T follicular helper cell (primary cell): ENCODE results near the gene UNC5C.

Source experiments
- DNase-seq: peaks from one replicate; pipeline ENCODE4 v3.0.0-alpha.2; 2020; ENCODE audit warnings: low read depth

The UNC5C gene

DNA sequence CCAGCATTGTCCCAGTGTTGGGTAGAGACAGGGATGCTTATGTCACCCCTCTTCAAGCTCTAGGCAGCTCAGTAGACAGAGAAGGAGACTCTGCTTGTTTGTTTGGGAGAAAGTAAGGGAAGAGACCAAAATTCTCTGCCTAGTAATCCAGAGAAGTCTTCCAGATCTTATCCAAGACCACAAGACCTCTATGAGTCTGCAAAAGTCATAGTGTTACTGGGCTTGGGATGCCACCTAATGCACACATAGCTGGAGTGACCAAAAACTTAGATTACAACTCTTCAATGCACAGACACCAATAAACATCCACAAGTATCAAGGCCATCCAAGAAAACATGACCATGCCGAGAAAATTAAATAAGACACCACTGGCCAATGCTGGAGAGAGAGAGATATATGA, 205.5 kb downstream of the UNC5C start:
- DNase-seq, result no peak

DNA sequence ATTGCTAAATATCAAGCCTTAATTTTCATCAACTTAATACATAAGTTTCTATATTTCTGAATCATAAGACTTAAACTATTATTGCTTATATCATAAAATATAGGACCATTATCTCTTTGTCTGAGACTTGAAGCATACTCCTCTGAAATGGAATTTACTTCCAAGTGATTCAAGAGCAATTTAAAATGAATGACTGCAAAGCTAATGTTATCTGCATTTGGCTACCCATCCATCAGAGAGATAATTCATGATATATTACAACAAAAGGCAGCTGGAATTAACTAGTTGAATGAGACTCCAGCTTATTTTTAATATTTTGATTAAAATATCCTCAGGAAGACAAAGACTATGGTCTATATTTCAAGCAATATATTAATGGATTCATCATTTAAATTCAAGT, 208.6 kb downstream of the UNC5C start:
- DNase-seq, result no peak

DNA sequence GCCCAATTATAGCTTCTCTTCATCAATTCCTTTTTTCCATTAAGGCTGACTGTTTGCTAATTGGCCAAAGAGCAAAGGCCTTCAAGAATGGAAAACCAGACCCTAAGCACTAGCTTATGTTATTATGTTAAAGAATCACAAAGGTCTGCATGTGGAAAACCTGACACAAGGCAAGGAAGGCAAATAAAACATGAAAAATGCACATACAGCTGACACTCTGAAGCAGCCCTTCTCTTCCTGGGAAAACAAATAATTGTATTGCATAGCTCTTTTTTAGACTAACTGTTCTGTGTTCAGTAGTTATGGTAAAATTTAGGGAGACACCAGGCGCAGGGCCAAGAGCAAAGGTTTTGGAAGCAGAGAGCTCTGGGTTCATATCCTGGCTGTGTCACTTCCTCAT, 223.1 kb downstream of the UNC5C start:
- DNase-seq, result no peak

DNA sequence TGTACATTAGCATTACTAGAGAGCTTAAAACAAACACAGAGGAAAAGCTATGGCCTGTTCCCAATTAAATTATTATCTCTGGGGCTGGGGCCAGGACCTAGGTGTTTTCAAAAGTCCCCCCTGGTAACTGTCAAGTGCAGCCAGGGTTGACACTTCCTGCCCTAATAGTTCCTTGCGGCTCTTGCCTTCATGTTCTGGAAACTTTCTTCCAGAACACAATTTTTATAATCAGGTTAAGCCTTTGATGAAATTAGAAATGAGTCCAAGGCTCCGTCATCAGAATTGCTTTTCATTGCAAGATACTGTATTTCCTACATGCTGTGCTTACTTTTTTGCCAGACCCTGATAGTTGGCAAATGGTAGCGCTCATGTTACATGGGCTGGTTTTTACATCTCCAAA, 229.6 kb downstream of the UNC5C start:
- DNase-seq, result no peak

DNA sequence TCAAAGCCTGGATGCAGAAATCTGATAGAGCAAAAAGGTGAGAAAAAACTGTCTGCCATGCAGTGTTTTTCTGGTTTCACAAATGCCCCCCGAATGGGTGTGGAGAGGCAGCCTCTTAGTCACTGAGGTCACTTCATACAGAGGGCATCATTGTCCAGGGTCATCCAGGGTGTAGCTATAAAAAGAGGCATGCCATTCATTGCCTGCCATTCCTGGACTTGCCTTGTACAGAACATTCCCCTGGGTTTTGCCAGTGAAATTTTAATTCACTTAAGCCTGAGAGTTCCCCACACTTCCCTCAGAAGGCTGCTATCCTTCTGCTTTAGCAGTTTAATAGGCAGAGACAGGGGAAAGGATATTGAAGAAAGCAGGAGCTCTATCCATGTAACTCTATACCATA, 230.3 kb downstream of the UNC5C start:
- DNase-seq, result no peak

DNA sequence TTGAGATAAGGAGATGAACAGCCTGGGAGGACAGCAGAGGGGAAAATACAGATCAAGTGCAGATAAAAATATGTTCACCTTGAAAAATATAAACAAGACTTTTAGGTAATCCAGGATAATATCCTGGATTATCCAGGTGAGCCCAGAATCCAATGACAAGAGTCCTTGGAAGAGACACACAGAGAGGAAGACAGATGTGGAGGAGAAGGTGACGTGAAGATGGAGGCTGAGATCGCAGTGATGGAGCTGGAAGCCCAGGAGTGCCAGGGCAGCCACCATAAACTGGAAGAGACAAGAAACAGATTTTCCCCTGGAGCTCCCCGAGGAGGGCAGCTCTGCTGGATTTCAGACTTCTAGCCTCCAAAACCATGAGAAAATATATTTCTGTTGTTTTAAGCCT, 230.7 kb downstream of the UNC5C start:
- DNase-seq, result no peak

DNA sequence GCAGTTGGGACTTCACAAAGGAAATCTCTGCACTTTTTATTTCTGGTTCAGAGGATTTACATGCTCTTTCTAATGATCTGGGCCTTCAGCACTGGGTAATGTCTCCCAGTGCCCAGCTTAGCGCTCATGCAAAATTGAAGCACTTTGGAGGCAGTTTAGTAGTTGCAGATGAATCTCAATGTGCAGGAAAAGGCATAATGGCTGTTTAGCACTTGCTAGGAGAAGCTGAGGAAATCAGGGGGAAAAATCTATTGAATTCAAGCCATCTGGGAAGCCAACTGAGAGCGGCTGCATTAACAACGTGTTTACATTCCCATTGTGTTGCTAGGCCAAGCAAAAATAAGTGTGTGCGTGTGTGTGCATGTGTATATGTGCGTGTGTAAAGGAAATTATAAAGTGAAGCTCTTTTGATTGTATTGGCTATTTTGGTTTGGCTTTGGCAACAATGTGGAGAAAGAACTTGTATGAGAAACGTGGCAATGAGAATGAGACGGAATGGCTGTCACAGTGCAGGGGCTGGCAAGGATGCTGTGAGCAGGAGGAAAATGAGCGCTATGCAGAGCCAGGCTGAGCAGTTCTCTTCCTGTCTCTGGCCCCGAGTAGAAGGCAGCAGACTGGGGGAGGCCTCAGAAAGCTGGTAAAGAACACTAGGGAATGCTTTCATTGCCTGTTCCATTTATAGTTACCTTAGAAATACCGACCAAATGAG, 231.5 kb downstream of the UNC5C start:
- DNase-seq, result no peak

DNA sequence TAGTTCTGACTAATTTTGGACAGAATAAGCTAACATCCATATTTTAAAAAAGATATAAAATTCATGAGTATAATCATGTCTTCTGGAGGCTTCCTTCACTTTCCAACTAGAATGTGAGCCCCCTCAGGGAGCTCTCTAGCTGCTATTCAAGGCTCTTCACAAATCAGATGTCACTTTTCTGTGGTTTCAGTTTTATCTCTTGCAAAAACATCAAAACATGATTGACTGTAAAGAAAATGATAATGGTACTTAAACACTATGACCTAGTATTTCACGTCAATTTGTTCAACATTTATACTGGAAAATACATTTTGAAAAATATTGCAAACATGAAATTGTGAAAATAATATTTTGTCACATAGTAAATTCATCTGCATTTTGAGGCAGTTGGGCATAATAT, 234.2 kb downstream of the UNC5C start:
- DNase-seq, result no peak

DNA sequence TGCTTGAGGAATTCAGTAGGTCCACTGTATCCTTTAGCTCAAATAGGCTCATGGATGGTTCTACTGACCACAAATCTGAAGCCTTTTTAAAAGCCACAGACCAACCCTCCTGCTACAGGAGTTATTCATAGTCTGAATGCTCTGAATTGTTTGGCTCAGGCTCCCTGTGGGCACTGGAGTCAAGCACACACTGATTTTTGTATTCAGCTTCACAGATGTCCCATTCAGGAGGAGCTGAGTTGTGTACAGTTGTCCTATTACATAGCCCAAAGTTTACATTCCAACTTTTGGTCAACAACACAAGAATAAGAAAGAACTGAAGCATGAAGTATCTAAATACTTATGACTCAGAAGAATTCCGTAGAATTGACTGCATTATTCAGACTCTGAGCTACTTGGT, 243.9 kb downstream of the UNC5C start:
- DNase-seq, result no peak

DNA sequence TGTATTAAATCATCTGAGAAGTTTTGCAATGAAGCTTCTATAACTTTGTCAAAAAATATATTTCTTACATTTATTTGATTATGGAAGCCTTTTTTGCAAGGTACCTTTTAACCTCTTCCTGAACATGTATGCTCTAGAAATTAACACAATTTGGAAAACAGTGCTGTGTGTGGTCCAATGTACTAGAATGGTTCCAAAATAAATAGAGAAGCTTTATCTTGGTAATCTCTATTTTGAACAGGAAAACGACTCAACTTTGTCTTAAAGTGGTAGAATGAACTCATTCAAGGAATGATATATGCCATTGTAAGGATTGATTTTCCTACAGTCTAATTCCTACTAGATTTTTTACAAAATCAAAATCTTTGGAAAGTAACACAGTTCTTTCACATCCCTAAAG, 248.5 kb downstream of the UNC5C start:
- no peak for DNase-seq

DNA sequence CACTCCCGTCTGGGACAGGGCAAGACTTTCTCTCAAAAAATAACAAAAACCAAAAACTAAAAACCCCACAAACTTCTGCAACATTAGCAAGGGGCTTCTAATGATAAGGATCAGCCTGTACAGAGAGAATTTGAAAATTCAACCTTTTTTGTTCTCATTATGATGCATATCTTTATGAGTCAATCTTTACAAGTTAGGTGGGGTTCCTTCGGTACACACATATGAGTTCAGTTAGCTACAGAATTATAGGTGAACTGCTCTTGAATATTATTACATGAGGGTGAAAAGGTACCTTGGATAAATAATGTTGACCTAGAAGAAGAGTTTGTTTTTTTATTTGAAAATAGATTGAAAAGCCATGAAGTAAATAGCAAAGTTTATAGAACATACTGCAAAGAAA, 252.7 kb downstream of the UNC5C start:
- DNase-seq, result no peak

DNA sequence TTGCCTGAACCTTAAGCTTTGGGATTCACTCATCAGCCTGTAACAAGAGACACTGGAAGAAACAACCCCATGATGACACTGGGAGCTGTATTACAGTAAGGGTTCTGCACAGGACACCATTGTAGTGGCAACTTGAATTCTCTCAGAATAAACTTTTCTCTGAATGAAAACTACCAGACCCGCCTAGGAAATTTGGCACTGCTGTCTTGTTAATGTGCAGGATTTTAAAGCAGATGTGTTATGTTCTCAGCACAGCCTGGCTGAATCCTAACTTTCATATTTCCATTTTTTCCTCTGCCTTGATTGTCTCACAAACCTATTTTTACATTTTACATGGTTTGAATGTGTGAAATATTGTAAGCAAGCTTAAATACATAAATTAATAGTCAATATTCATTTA, 253.6 kb downstream of the UNC5C start:
- DNase-seq, result no peak

DNA sequence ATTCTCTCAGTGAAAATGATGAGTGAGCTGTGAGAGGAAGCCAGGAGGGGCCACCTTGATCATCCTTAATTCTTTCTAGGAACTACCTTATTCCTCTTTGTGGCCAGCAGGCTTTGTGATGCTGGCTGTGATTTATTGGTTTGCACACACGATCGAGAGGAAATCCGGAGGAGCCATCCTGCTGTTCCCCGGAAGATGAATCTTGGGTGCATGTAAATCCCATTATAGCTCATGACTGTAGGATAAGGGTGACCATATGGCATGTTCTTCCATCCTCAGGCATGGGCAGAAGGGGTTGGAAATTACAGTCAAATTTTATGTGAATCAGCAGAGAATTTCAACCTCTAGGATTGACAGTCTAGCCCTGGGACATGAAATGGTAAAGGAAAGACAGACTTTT, 254.5 kb downstream of the UNC5C start:
- no peak for DNase-seq

DNA sequence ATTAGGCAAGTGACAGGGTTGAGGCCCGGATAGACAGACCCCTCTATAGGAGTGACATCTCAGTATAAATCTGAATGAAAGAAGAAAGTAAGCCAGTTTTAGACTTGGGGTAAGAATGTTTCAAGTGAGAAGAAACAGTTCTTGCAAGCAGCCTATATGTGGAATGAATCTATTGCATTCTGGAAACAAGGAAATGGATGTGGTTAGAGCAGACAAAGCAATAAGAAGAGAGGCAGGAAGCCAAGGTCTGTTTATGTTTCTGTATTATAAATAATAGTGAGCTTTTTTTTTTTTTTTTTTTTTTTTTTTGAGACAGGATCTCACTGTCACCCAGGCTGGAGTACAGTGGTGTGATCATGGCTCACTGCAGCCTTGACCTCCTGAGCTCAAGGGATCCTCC, 255.8 kb downstream of the UNC5C start:
- DNase-seq, result no peak

DNA sequence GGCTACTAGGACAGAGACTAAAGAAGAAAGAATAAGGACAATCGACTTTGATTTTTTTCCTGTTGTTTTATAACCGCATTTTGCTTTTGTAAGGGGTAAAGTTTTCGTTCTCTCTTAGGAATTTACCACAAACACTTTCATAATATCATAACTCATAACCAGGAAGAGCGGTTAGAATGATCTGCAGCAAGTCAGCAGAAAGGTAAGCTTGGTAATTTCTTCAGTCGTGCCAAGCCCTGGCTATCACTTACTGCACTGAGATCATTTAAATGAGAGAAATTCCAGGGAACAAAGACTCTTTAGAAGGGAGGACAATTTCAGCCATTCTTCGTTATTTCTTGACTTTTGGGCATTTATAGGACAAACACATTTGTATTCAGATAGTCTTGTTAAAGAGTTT, 258.1 kb downstream of the UNC5C start:
- no peak for DNase-seq

DNA sequence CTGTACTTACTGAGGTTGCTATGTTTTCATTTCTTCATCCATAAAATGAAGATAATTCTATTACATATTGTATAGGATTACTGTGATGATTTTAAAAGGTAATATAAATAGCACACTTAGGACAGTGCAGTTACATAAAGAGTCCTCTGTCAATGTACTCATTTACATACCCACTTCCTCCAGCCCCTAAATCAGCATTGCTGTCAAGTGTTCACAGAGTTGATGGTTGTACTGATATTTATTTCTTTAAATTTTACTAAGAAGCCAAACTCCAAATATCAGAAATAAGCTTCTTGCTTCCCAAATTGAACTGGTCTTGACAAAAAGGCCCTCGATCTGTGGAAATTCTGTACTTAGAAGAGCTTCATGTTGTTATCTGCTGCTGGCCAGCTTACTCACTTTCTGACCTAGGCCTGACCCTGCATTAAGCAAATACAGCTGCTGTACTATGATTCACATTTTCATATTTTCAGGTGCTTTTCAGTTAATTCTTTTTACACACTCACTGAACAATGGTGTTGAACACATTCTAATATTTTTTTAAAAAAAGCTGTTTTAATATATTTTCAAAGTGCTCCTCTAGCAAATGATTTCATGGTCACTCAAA, 259.6 kb downstream of the UNC5C start:
- DNase-seq, result no peak

DNA sequence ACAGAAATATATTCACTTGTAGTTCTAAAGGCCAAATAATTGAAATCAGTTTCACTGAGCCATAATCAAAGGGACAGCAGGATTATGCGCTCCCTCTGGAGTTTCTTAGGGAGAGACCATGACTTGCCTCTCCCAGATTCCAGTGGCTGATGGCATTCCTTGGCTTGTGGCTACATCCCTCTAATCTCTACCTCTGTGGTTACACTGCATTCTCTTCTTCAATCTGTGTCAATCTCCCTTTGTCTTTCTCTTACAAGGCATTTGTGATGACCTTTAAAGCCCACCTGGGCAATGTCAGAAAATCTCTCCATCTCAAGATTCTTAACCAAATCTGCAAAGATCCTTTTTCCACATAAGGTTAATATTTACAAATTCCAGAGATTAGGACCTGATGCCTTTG, 260.2 kb downstream of the UNC5C start:
- DNase-seq, result no peak

DNA sequence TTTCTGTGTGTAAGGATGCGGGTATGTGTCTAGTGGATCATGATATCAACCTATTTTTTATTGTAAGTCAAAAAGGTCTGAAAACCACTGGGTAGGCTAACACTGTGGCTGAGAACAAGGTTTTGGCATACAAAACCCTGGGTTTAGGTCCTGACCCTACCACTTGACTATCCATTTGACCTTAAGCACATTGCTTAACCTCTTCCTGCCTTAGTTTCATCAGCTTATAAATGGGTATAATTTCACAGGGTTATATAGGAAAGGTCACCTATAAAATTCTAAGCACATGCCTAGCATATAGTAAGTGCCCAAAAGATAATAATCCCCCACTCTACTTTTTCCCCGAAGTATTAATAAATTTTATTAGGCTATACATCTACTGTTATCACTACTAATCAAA, 263.0 kb downstream of the UNC5C start:
- DNase-seq, result no peak

DNA sequence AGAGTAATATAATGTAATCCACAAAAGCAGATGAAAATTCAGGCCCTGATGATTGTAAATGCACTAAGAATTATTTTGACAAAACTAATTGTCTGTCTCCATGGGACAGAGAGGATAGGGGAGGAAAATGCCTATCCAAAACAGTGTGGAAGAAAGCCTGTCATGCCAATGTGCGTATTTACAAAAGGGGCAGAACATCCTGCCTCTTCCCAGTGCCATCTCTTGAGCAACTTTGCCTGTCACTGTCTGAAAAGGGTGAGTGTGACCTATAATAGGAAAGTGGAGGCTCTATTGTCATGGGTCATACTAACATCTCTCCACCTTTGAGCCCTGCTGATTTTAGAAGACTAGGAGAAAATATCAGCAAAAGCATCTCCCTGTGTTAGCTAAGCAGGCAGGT, 264.1 kb downstream of the UNC5C start:
- no peak for DNase-seq

DNA sequence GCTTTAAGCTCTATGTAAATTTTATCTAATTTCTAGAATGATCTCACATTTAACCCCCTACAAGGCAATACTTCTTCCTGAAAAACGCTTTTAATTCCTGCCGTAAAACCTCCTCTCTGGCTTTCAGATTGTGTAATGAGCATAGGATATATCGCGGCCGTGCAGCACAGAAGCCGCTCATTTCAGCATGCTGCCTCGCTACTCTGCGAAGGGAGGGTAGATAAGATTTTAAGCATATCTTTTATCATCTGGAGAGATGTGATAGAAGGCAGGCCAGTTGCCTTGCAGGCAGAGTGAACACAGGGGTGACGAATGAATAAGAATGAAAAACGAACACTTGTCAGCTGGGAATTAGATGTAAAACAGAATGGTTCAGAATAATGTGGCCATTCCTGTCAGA, 265.5 kb downstream of the UNC5C start:
- DNase-seq, result no peak

DNA sequence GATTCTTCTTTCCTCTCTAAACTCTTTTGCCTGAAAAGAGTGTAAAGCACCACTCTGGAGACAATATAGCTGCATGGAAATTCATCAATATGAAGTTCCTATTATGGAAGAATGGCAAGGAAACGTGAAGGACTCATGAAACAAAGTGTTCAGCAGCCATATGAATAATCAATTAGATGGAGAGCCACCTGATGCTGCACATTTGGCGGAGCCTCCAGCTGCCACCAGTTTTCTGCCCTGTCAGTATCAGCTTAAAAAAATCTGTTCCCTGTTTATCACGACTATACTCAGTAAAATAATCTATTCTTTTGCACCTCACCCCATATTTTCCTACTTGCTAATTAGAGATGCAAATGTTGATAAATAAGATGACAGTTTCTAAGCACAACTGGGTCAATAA, 276.0 kb downstream of the UNC5C start:
- DNase-seq, result no peak

DNA sequence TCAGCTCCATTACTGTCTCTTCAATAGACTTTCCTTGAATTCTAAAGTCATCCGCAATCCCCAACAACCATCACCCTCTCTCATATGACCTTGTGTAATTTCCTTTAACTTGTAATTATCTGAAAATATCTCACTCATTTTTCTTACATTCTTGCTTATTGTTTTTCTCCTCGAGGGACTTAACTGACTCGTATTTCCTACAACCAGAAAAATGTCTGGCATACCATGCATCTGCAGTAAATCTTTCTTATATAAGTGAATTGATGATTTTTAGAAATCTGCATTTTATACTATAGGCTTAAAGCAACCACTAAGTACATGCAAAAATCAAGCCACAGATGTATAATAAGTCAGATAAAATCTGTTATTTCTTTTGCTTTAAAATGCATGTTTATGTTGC, 276.7 kb downstream of the UNC5C start:
- DNase-seq, result no peak

DNA sequence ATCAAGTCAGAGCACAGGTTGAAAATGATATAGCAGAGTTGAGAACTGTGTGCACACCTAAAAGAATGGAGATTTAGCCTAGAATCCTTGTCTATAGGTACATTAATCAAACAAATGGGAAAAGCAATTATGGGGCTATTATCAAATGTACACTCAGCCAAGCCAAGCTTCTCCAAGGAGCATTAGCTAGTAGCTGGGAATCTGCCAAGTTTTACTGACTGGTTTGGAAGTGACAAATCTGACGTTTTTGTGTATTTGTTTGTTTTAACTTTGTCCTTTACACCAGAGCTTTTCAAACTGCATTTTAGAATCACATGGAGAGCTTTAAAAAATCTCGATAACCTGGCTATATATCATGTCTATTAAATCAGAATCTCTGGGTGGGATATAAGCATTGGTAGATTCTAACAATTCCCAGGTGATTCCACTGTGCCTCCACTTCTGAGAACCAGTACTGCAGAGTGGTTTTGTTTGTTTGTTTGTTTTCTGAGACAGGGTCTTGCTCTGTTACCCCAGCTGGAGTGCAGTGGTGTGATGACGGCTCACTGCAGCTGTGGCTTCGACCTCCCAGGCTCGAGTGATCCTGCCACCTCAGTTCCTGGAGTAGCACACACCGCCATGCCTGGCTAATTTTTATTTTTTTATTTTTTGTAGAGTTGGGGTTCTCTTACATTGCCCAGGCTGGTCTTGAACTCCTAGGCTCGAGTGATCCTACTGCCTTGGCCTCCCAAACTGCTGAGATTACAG, 279.8 kb downstream of the UNC5C start:
- DNase-seq, result no peak

DNA sequence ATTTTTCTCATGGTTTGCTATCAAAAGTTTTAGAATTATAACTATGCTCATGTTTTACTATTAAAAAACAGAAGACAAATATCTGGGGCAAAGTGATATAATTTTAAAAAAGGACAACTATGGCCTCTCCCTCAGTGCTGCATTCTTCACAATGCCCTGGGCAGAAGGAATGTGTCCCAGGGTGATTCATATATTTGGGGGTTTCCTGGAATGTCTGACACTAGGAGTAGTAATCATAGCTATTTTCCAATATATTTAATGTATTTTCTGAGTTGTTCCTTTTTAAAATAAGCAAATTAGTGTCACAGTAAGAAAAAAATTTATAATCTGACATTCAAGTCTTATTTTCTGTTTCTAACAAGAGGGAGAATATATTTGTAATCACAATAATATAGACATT, 281.7 kb downstream of the UNC5C start:
- no peak for DNase-seq
